HG03159 (cell line): ENCODE data around the gene PLXDC2.
A peak's percentile ranks its signal among the peaks of the same experiment; 100 is the strongest.
"Not testable (repeated sequence)": the region's sequence is repeated elsewhere in the genome, so short reads cannot be mapped to it uniquely, and the experiment has no call there.

ENCODE experiments used
- ATAC-seq: cut with Tn5 transposase; IDR thresholded peaks from one replicate; pipeline ENCODE4 v1.9.1; 2021; ENCODE audit warnings: mild to moderate bottlenecking, moderate library complexity; ENCODE audit not compliant: unreplicated experiment

PLXDC2 gene

DNA sequence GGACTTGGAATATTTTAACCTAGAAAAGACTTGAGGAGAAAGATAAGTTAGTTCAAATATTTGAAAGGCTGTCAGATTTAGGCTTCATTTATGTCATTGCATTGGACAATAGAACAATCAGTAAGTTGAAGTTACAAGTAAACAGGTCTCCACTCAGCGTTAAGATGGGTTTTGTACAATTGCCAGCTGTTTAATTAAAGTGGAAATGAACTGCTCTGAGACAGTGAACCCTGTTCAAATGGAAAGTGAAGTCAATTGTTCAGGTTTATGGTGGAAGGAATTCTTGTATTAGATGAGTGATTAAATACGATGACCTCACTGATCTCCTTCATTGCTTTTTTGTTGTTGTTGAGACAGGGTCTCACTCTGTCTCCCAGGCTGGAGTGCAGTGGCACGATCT is 151.7 kb downstream of the PLXDC2 start:
- ATAC-seq, result no peak

DNA sequence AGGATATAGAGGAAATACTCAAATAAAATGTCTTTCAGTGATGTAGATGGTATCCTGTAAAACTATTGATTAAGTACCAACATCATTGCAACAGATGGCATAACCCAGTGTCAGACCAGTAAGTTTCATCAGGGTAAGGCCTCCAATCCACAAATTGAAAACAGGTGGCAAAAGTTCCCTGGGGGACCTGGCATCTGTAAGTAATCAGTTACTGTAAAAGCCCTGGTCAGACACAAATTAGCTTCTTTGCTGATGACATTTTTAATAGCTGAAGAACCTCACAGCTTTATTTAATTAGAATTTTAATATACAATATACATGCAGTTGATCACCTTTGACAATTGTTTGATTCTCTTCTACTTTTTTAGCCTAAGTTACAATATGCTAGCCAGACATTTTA is 152.5 kb downstream of the PLXDC2 start:
- no peak for ATAC-seq

DNA sequence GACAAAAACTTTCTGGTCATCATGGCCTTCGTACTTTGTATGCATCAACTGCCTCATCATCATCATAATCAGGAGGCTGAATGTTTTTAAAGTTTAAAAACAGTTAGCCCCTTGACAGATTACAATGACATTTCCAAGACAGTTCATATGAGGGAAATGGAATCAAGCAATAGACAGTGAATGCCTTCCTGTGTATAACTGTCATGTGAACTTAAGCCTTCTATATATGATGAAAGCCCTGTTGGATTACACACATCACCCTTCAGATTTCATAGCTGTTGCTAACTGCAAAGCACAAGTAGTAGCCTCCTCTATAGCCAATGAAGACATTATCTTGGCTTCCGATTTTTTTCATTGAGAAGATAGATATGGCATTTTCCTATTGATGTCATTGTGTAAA is 154.0 kb downstream of the PLXDC2 start:
- no peak for ATAC-seq

DNA sequence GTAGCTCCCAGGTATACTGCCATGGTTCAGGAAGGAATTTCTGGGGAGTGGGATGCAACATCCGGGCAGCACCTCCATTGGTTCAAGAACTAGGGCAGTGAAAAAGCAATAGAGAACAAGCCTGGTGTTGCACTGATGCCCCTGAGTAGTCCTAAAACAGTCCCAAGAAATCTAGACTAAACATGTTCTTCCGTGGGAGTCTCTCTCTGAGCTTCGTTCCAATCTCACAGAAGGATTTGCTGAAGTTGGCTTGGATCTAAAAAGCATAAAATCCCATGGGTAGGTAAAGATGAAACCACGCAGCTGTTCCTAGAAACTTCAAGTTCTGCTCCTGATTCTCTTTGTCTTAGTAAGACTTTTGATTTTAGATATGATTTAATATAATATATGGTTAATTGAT is 154.5 kb downstream of the PLXDC2 start:
- no peak for ATAC-seq

DNA sequence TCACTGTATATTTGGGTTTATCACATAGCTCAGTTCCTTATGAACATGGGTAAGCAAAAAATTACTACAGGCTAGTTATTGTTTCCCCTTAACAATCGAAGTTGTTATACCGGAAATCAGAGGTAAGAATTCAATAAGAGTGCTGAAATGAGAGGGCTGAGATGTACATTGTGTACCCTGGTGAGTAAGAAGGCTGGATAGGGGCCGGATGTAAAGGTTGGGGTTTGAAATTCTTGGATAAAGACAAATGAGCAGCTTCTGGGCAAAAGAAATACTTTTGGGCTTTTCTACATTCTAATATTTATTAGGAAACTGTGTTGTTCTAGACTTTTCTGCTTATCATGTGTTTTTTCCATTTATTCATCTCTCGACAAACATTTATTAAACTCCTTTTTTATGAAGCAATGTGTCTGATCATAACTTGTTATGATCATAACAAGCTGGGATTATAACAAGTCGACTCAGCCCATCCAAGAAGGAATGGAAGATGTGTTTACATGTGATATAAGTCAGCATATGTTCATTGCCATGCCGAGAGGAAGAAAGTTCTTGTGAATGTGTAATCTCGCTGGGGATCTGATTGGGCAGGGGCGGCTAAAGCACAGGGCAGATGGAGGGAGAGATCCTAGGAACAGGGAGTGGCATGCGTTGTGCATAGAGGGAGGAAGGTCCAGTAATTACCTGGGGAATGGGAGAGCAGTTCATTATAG is 155.3 kb downstream of the PLXDC2 start:
- ATAC-seq, result no peak

DNA sequence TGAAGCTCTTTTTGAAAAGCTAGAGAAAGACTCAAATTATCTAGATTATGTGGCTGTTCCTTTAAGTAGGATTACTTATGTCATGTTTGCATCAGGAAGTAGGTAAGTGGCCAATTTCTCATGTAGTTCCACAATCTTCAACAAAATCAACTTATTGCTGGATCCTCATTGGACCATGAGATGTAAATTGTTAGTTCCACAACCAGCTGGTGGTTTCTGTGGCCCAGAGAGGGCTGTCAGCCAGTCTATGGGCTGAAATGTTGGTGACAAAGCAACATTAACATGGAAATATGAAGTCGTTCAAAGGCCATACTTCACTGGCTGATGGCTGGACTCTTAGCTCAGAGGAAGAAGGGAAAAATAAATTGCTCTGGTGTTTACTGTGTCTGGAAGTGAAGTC is 157.9 kb downstream of the PLXDC2 start:
- no peak for ATAC-seq

DNA sequence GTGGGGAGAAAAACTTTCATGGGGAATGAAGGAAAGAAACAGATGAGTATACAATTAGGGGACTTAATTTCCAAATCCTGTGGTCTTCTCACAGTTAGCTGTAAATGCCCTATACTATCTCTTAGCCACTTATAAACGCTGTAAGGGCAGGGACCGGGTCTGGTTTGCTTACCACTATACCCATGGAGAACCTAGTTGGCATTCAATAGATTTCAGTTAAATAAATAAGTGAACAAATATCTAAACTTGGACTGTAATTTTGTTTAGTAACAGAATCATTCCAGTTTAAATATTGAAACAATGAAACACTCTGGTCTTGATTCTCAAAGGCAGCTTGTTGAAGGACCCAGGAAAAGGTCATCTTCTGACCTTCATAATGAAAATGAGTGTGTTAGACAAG is 158.3 kb downstream of the PLXDC2 start:
- no peak for ATAC-seq

DNA sequence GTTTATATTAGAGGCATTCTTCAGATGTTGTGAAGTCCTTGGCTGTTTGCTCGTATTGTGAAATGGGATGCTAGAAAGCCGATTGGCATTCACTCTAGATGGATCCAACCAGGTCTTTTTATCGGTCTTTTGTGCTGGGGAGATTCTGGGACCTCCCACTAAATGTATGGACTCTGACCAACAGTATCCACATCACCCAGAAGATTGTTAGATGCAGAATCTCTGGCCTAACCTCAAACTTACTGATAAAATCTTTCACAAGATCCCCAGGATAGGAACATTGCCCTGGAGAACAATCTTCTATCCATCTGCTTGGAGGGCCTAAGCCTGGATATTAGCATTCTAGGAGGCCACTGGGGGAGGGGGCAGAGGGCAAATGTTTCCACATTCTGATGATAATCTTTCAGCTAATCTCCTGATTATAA is 160.9 kb downstream of the PLXDC2 start:
- ATAC-seq, result no peak

DNA sequence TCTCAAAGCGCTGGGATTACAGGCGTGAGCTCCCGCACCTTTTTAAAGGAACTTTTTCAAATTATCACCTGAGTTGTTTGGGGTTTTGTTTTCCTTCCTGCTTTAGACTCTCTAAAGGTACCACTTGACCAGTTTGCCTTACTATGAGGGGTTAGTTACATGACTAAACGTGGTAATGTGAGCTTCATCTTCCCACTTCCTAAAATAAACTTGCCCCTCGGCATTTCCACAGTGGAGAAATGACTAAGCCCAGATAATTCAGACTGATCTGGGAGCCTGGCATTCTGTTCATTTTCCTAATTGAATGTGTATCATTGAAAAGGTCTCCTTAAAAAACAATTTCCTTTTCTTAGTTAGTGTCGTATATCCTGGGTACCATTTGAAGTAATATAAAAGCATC is 163.4 kb downstream of the PLXDC2 start:
- ATAC-seq, result no peak

DNA sequence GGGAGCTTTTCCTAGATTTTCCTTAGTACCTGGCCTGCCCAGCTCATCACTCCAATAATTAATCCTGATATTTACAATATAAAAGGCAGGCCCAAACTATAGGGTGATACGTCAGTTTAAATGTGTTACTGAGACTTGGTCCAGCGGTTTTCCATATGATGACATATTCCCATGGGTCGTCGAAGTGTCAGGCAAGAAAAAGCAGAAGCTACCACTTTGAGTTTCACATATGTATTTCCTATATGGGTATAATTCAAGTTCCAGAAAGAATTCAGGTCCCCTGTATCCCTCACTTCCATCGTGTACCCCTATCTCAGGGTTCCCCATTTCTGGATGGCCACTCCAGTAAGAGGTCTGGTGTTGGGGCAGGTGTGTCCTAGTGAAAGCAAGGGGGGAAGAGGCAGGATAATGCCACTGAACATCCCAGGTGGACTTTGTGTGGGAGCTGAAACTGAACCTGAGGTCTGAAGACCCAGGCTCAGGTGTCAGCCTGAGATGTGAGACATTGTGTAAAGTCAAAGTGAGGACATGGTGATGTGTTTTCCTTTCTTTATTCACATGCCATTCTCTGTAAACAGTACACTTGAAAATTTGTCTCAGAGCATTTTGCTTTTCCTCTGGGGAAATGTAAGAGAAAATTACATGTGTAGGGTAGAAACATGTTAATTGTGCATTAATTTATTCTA is 167.8 kb downstream of the PLXDC2 start:
- no peak for ATAC-seq

DNA sequence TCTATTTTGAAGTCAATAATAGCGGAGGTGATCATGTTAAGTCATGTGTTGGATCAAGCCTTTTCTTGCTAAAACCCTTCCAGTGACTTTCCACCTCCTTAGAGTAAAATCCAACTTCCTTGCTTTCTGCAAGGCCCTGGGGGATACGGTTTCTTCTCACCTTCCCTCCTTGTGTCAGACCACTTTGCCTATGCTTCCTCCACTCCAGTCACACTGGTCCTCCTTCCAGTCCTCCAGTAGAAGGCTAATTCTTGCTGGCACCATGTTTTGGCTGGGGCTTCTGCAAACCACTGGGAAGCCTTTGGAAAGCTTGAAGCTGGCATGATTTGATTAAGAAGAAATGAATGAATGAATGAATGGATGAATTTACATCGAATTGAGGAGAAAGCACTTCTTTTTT is 169.5 kb downstream of the PLXDC2 start:
- ATAC-seq, result no peak

DNA sequence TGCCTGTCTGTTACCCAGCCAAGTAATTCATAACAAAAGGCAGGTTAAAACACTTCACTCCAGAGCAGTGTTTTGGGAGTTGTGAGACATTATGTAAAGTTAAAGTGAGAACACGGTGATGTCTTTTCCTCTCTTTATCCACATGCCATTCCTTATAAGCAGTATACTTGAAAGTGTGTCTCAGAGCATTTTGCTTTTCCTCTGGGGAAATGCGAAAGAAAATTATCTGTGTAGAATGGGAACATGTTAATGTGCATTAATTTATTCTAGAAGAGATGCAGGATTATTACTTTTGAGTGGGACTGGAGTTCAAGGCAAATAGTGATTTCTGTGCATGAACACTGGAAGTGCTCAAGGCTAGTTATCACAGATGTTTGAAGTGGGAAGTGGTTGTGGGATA is 170.4 kb downstream of the PLXDC2 start:
- ATAC-seq, result no peak

DNA sequence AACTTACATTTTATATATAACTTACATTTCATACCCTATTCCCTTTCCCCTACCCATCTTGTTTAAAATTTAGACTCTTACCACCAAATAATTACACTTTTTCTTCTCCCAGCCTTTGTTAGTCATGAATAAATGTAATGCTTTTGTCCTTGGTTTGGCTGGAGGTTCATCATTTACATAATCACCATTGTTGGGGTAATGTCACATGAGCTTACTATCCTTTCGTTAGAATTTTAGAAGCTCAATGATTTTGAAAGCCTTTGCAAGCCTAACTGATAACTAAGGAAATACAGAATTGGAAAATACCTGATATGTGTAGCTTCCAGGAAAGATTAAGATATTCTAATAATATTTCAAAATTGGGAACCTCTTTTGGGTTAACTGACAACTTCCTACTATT is 171.7 kb downstream of the PLXDC2 start:
- no peak for ATAC-seq

DNA sequence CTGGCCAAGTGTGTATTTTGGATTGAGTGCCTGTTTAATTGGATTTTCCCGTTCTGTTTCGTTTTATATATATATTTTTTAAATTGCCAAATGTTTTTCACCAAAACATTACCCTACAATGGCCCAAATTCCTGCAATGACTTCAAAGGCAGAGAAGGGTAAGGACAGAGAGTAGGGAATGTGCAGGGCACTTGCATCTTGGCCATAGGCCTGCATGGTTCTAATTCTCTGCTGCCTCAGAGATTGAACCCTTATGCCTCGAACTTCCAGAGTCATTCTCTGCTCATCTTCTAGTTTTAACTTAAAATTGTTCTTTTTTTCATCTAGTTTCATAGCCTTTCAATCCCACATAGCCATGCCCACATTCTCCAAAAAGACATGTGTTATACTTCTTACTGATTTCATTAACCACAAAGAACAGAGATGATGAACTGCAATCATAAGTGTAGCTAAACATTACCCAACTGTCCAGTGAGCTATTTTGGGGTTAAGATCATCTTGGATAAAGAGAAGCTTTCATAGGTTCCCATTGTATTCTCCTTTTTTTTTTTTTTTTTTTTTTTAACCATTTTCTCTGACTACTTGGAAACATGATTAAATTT is 177.6 kb downstream of the PLXDC2 start:
- ATAC-seq, result no peak

DNA sequence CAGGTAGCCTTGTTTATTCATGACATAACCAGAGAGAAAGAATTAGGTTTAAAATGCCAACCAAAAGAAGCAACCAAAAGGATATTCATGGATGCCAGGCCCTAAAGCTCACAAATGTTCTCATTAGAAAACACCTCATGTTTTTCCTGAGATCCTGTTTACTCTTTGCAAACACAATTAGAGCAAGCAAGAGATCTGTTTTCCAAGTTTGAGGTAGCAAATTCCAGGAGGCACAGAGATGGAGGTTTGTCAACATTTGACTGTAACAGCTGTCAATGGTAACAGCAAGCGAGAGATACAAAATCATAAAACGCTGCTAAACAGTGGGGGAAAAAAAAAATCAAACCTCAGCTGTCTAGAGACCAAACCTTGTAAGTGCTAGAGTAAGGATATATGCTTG is 182.2 kb downstream of the PLXDC2 start:
- ATAC-seq, result no peak

DNA sequence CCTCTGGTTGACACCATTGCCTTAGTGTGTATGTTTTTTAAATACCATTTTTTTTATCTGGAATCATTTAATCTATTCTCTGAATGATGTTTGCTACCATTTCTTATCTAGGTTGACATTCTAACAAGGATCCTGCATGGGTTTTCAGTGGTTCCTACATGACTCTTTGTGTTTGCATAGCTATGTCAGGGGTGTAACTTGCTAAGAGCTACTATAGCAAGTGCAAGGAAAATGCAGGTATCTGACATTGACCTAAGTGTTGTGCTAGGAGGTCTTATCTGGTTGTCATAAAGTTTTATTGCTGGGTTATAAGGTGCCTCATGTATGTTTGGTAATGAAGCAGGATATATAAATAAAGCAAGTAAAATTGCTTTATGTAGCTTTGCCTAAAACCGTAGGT is 183.2 kb downstream of the PLXDC2 start:
- no peak for ATAC-seq

DNA sequence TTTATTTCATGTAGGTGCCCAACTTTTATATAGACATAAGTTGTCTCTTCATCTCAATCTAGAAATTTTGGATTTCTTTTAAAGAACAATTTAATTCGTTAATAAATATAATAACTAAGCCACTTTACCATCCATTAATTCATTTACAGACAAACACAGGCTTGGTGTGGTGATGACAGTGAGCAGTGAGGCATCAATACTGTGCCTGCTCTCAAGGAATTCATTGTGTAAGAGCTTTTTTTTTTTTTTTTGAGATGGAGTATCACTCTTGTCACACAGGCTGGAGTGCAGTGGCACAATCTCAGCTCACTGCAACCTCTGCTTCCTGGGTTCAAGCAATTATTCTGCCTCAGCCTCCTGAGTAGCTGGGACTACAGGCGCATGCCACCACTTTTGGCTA is 185.8 kb downstream of the PLXDC2 start:
- ATAC-seq, result not testable (repeated sequence)

DNA sequence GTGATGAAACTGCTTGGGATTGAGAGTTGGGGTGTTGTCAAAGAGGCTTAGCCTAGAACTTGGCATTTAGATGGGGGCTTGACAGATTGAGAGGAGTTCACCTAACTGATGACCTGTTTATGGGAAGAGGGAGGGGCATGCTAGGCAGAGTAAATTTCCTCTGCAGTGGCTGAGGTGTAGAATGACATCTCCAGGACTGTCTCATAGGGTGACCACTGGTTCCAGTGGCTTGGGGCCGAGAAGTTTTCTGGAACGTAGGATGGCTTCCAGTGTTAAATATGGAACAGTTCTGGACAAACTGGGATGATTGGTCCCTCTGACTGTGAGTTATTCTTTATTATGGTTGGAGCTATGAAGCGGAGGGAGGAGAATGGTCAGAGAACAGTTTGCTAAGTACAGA is 186.4 kb downstream of the PLXDC2 start:
- ATAC-seq, result no peak

DNA sequence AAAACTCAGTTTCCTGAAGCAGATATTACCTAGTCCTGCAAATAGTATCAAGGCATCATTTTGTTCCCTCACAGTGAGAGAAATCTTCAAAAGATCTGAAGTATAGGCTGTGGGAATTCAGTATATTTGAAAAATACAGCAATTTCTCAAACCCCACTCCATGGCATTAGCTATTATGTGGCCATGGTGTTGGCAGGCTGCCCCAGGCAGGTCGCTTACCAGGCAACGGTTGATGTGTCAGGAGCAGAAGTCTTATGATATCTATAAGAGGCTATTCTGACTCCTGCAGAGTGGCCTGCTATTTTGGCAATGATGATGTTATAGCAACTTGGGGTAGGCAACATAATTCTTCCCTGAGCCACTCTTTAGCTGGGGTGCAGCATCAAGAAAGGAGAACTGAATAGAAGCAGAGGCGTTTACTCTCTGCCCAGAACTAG is 187.9 kb downstream of the PLXDC2 start:
- ATAC-seq, result peak; percentile 55

DNA sequence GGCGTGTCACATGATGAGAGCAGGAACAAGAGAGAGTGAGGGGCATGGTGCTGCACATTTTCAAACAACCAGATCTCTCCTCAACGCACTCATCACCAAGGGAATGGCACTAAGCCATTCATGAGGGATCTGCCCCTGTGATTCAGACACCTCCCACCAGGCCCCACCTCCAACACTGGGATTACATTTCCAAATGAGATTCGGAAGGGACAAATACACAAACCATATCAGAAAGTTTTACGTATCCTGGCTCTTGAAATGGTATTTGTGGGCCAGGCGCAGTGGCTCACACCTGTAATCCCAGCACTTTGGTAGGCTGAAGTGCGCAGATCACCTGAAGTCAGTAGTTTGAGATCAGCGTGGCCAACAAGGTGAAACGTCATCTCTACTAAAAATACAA is 189.4 kb downstream of the PLXDC2 start:
- ATAC-seq, result no peak

DNA sequence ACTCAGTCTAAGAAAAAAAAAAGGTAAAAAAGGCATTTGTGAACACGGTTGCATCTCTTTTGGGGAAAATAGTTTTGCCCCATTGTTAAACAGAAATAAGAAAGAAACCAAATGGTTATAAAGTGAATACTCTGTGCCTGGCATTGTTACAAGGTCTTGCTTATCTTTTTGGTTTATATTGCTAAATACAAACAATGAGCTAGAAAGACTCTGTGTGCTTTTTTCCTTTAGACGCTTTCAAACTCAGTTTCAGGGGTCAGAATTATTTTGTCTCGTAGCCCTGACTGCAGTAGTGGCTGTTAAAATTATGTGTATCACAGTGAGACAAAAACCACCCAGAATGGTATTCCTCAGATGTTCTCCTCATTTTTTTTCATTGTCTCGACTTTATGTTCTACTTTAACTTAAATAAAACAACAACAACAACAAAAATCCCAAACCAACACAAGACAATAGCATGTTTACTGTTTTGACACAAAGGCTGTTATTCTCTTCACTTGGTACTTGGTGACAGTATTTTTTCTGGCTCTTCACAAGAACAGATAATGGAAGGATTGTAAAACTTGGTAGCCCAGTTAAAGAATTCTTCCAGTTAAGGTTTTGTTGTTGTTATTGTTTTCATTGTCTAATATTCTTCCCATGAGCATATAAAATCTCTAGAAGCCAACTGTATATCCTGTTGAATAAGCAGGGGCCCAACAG is 190.1 kb downstream of the PLXDC2 start:
- no peak for ATAC-seq

DNA sequence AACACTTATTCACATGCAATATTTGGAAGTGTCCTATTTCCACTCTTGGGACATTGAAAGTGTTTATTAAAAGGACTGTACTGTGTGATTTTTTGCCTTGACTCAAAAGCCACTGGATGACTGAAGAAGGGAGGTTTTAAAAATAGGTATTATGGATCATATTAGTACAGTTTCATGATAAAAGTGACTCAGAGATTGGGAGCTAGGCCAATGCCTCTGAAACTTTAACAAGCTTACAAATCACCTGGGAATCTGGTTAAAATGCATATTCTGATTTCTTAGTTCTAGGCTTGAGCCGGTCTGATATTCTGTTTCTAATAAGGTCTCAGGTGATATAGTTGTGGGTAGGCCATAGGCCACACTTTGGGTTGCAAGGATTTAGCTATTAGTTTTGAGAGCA is 191.2 kb downstream of the PLXDC2 start:
- no peak for ATAC-seq
